Measurements from ENCODE around the gene TEAD1. TPM values are rescaled to one million over a fixed set of nuclear protein-coding genes. Genes with fewer than 3 reads are reported as not detected.
A peak's percentile ranks its signal among the peaks of the same experiment; 100 is the strongest.

Gene TEAD1
- total and polyA plus RNA-seq, 3 experiments from 2014 or later: 0.59 to 0.89 TPM; not detected in 1

GRCh38 chr11:12884751-12885318 is 210.6 kb downstream of the TEAD1 start:
- H3K36me3 ChIP-seq (ENCODE audit: insufficient read depth, low read length): no peaks in the 10 kb centered on the region

GRCh38 chr11:12885717-12886239 is 211.6 kb downstream of the TEAD1 start:
- Mint-ChIP-seq H3K36me3 (peaks cover 0 to 3% (median 0%) of the 10 kb centered on the region in 3 donors), H3K27ac (no peak overlapping the region), H3K9me3 (no peaks in the 10 kb centered on the region), H3K4me1 (no peaks in the 10 kb centered on the region), H3K27me3 (peaks cover 7 to 14% of the 10 kb centered on the region in 2 donors), H3K4me3 (no peak overlapping the region)
- Histone ChIP-seq H3K4me3 (ENCODE audit: low read length) (no peak overlapping the region), H3K27me3 (ENCODE audit: insufficient read depth, low read length, poor library complexity, severe bottlenecking) (no peaks in the 10 kb centered on the region), H3K9me3 (ENCODE audit: low read length) (no peaks in the 10 kb centered on the region), H3K27ac (ENCODE audit: low read depth, low read length) (no peak overlapping the region), H3K36me3 (ENCODE audit: insufficient read depth, low read length) (no peaks in the 10 kb centered on the region), H3K4me1 (ENCODE audit: insufficient read depth, low read length) (no peaks in the 10 kb centered on the region)
- ChIA-PET CTCF (interaction anchor here (0.7 kb wide), 1 partner anchor 555 kb away, joined by 4 read pairs; no protein-coding TSS in a partner anchor), POLR2A (no interaction called here)
- DNase-seq: no peak

More at GRCh38 chr11:12884751-12885318, 210.6 kb downstream of the TEAD1 start:
- H3K9me3 Mint-ChIP-seq: no peaks in the 10 kb centered on the region
- DNase-seq: no peak
- Histone ChIP-seq H3K4me1 (ENCODE audit: insufficient read depth, low read length) (no peaks in the 10 kb centered on the region), H3K4me3 (ENCODE audit: low read length) (no peak overlapping the region), H3K27me3 (ENCODE audit: insufficient read depth, low read length, poor library complexity, severe bottlenecking) (no peaks in the 10 kb centered on the region), H3K27ac (ENCODE audit: low read depth, low read length) (no peak overlapping the region), H3K9me3 (ENCODE audit: low read length) (no peaks in the 10 kb centered on the region)
- ChIA-PET POLR2A (no interaction called here), CTCF (no interaction called here)
- H3K27ac Mint-ChIP-seq: no peak overlapping the region
- H3K4me3 Mint-ChIP-seq: no peak overlapping the region
- peaks cover 8 to 18% of the 10 kb centered on the region in 2 donors for H3K27me3 Mint-ChIP-seq
- H3K36me3 Mint-ChIP-seq: peaks cover 0 to 3% (median 0%) of the 10 kb centered on the region in 3 donors
- H3K4me1 Mint-ChIP-seq: no peaks in the 10 kb centered on the region

GRCh38 chr11:12886508-12886907 is 212.3 kb downstream of the TEAD1 start:
- Mint-ChIP-seq H3K4me3 (no peak overlapping the region), H3K27me3 (peaks cover 9 to 13% of the 10 kb centered on the region in 2 donors), H3K4me1 (no peaks in the 10 kb centered on the region), H3K27ac (no peak overlapping the region), H3K36me3 (peaks cover 0 to 3% (median 0%) of the 10 kb centered on the region in 3 donors), H3K9me3 (no peaks in the 10 kb centered on the region)
- Histone ChIP-seq H3K36me3 (ENCODE audit: insufficient read depth, low read length) (no peaks in the 10 kb centered on the region), H3K27ac (ENCODE audit: low read depth, low read length) (no peak overlapping the region), H3K4me1 (ENCODE audit: insufficient read depth, low read length) (no peaks in the 10 kb centered on the region), H3K9me3 (ENCODE audit: low read length) (no peaks in the 10 kb centered on the region), H3K27me3 (ENCODE audit: insufficient read depth, low read length, poor library complexity, severe bottlenecking) (no peaks in the 10 kb centered on the region), H3K4me3 (ENCODE audit: low read length) (no peak overlapping the region)
- POLR2A ChIA-PET: no interaction called here
- DNase-seq: no peak
- CTCF ChIA-PET: interaction anchor here (8.1 kb wide), 1 partner anchor 556 kb away, joined by 66 read pairs; no protein-coding TSS in a partner anchor

- CTCF ChIA-PET: interaction anchor here (1.0 to 8.1 kb wide), 12 partner anchors 9 to 607 kb away, joined by 3 to 66 read pairs (median 4); no protein-coding TSS in a partner anchor
- H3K27ac Mint-ChIP-seq: no peak overlapping the region
- Histone ChIP-seq H3K9me3 (ENCODE audit: low read length) (no peaks in the 10 kb centered on the region), H3K27ac (ENCODE audit: low read depth, low read length) (no peak overlapping the region), H3K36me3 (ENCODE audit: insufficient read depth, low read length) (no peaks in the 10 kb centered on the region), H3K27me3 (ENCODE audit: insufficient read depth, low read length, poor library complexity, severe bottlenecking) (no peaks in the 10 kb centered on the region), H3K4me3 (ENCODE audit: low read length) (no peak overlapping the region), H3K4me1 (ENCODE audit: insufficient read depth, low read length) (no peaks in the 10 kb centered on the region)
- POLR2A ChIA-PET: no interaction called here
- peaks cover 0 to 3% (median 0%) of the 10 kb centered on the region in 3 donors for H3K36me3 Mint-ChIP-seq
- H3K9me3 Mint-ChIP-seq: no peaks in the 10 kb centered on the region
- H3K27me3 Mint-ChIP-seq: peaks cover 3 to 17% of the 10 kb centered on the region in 2 donors
- peak; percentile 26 to 58 (median 44) for DNase-seq
- no peaks in the 10 kb centered on the region for H3K4me1 Mint-ChIP-seq
- no peak overlapping the region for H3K4me3 Mint-ChIP-seq
Observed at GRCh38 chr11:12888525-12889158, 214.4 kb downstream of the TEAD1 start.

GRCh38 chr11:12889243-12889642 is 215.0 kb downstream of the TEAD1 start:
- Histone ChIP-seq H3K36me3 (ENCODE audit: insufficient read depth, low read length) (no peaks in the 10 kb centered on the region), H3K4me1 (ENCODE audit: insufficient read depth, low read length) (no peaks in the 10 kb centered on the region), H3K27me3 (ENCODE audit: insufficient read depth, low read length, poor library complexity, severe bottlenecking) (no peaks in the 10 kb centered on the region), H3K27ac (ENCODE audit: low read depth, low read length) (no peak overlapping the region), H3K4me3 (ENCODE audit: low read length) (no peak overlapping the region), H3K9me3 (ENCODE audit: low read length) (no peaks in the 10 kb centered on the region)
- Mint-ChIP-seq H3K36me3 (peaks cover 0 to under 1% (median 0%) of the 10 kb centered on the region in 3 donors), H3K27ac (no peak overlapping the region), H3K4me1 (no peaks in the 10 kb centered on the region), H3K4me3 (no peak overlapping the region), H3K27me3 (peaks cover 3 to 17% of the 10 kb centered on the region in 2 donors), H3K9me3 (no peaks in the 10 kb centered on the region)
- CTCF ChIA-PET: interaction anchor here (0.7 to 8.1 kb wide), 12 partner anchors 9 to 608 kb away, joined by 3 to 66 read pairs (median 4); no protein-coding TSS in a partner anchor
- POLR2A ChIA-PET: no interaction called here
- DNase-seq: no peak

GRCh38 chr11:12890476-12890875 is 216.3 kb downstream of the TEAD1 start:
- DNase-seq: no peak
- Histone ChIP-seq H3K27me3 (ENCODE audit: insufficient read depth, low read length, poor library complexity, severe bottlenecking) (no peaks in the 10 kb centered on the region), H3K4me1 (ENCODE audit: insufficient read depth, low read length) (no peaks in the 10 kb centered on the region), H3K9me3 (ENCODE audit: low read length) (no peaks in the 10 kb centered on the region), H3K27ac (ENCODE audit: low read depth, low read length) (no peak overlapping the region), H3K36me3 (ENCODE audit: insufficient read depth, low read length) (no peaks in the 10 kb centered on the region), H3K4me3 (ENCODE audit: low read length) (no peak overlapping the region)
- Mint-ChIP-seq H3K4me3 (no peak overlapping the region), H3K4me1 (no peaks in the 10 kb centered on the region), H3K27me3 (peaks cover 5 to 21% of the 10 kb centered on the region in 2 donors), H3K9me3 (no peaks in the 10 kb centered on the region), H3K27ac (no peak overlapping the region), H3K36me3 (no peaks in the 10 kb centered on the region)
- CTCF ChIA-PET: interaction anchor here (3.6 to 8.1 kb wide), 2 partner anchors 560 to 601 kb away, joined by 17 to 66 read pairs; no protein-coding TSS in a partner anchor
- POLR2A ChIA-PET: no interaction called here

- H3K4me1 Mint-ChIP-seq: no peaks in the 10 kb centered on the region
- H3K4me1 ChIP-seq (ENCODE audit: insufficient read depth, low read length): no peaks in the 10 kb centered on the region
- no peaks in the 10 kb centered on the region for H3K9me3 Mint-ChIP-seq
- H3K4me3 Mint-ChIP-seq: no peak overlapping the region
- H3K36me3 ChIP-seq (ENCODE audit: insufficient read depth, low read length): no peaks in the 10 kb centered on the region
- no peaks in the 10 kb centered on the region for H3K27me3 ChIP-seq (ENCODE audit: insufficient read depth, low read length, poor library complexity, severe bottlenecking)
- H3K27ac Mint-ChIP-seq: no peak overlapping the region
- no peak overlapping the region for H3K4me3 ChIP-seq (ENCODE audit: low read length)
- H3K9me3 ChIP-seq (ENCODE audit: low read length): no peaks in the 10 kb centered on the region
- DNase-seq: peak in 4 of 5 donors; percentile 2 to 27 (median 14)
- no peak overlapping the region for H3K27ac ChIP-seq (ENCODE audit: low read depth, low read length)
- peaks cover 0 to 1% (median 0%) of the 10 kb centered on the region in 3 donors for H3K36me3 Mint-ChIP-seq
- POLR2A ChIA-PET: no interaction called here
- H3K27me3 Mint-ChIP-seq: peaks cover 7 to 27% of the 10 kb centered on the region in 2 donors
- CTCF ChIA-PET: interaction anchor here (8.1 kb wide), 1 partner anchor 564 kb away, joined by 66 read pairs; no protein-coding TSS in a partner anchor
Observed at GRCh38 chr11:12893787-12894672, 219.8 kb downstream of the TEAD1 start.
